Bone marrow (tissue), 2 donors: ENCODE measurements around the gene HOXC9.

ENCODE experiments used
- DNase-seq, 2 donors: peaks; one replicate each; lab custom pipeline; 2025; lab: John Stamatoyannopoulos, UW

HOXC9 gene

GRCh38 chr12:54002278-54002914 lies 2.4 kb downstream of the HOXC9 start:
- no peak for DNase-seq

- DNase-seq, result no peak
Measured at GRCh38 chr12:54002915-54003389, 3.0 kb downstream of the HOXC9 start.

- DNase-seq, result no peak
Measured at GRCh38 chr12:54003625-54004024, 3.7 kb downstream of the HOXC9 start.

GRCh38 chr12:54004063-54004840 lies 4.3 kb downstream of the HOXC9 start:
- no peak for DNase-seq

- no peak for DNase-seq
Measured at GRCh38 chr12:54004841-54005530, 5.0 kb downstream of the HOXC9 start.

- no peak for DNase-seq
Measured at GRCh38 chr12:54005531-54005852, 5.5 kb downstream of the HOXC9 start.

- DNase-seq, result peak; percentile 64 to 68
Measured at GRCh38 chr12:54005853-54006558, 6.0 kb downstream of the HOXC9 start.

- DNase-seq, result no peak
Measured at GRCh38 chr12:54006559-54007220, 6.7 kb downstream of the HOXC9 start.

GRCh38 chr12:54007538-54008259 lies 7.7 kb downstream of the HOXC9 start:
- no peak for DNase-seq

- no peak for DNase-seq
Measured at GRCh38 chr12:54008260-54008552, 8.2 kb downstream of the HOXC9 start.

GRCh38 chr12:54009171-54010052 lies 9.5 kb downstream of the HOXC9 start:
- no peak for DNase-seq

GRCh38 chr12:54010053-54010971 lies 10.4 kb downstream of the HOXC9 start:
- no peak for DNase-seq

GRCh38 chr12:54010972-54011664 lies 11.2 kb downstream of the HOXC9 start:
- no peak for DNase-seq

GRCh38 chr12:54011665-54012532 lies 11.9 kb downstream of the HOXC9 start:
- no peak for DNase-seq

- no peak for DNase-seq
Measured at GRCh38 chr12:54012631-54013409, 12.9 kb downstream of the HOXC9 start.

GRCh38 chr12:54014377-54015017 lies 14.5 kb downstream of the HOXC9 start:
- no peak for DNase-seq
